HG02938 (cell line): Measurements from ENCODE around the gene YTHDC2.

Experiments
- ATAC-seq: cut with Tn5 transposase; IDR thresholded peaks from one replicate; pipeline ENCODE4 v1.9.1; 2021; ENCODE audit warnings: mild to moderate bottlenecking, moderate library complexity; ENCODE audit not compliant: unreplicated experiment

The YTHDC2 gene

DNA sequence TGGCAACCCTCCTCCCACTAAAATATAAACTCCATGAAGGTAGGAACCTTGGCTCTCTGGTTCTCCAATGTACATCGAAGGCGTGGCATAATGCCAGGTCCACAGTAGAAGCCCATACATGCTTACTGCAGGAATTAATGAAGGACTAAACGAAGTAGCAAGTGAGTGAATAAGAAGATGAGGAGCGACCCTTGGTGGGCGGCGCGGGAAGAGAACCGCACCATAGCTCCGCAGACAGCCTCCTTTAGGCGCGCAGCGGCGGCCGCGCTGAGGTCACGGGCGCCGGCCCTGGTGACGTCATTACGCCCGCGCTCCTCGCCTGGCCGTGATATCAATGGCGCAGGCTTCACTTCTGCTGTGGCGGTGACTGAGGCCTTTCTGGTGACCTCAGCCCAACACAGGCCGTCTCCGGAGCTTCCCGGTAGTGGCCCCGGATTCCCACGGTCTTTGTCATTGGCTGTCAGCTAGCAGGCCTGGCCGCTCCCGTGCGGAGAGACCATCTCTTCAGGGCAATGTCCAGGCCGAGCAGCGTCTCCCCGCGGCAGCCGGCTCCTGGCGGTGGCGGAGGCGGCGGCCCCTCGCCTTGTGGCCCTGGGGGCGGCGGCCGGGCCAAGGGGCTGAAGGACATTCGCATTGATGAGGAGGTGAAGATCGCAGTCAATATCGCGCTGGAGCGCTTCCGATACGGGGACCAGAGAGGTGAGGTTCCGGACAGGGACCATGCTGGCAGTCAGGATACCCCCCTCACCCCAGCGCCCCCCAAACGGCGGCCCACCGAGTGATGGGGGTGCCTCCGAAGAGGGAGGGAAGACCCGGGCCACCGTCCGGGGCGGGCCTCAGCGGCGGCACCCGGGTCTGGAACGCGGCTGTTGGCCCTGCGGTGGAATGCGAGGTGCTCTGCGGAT is at the start of gene YTHDC2:
TSS of gene YTHDC2 (plus strand) at position 311 of the 905 bp plus-strand sequence. CDS start at position 513, 202 bp downstream.
- ATAC-seq, result peak; percentile 98

DNA sequence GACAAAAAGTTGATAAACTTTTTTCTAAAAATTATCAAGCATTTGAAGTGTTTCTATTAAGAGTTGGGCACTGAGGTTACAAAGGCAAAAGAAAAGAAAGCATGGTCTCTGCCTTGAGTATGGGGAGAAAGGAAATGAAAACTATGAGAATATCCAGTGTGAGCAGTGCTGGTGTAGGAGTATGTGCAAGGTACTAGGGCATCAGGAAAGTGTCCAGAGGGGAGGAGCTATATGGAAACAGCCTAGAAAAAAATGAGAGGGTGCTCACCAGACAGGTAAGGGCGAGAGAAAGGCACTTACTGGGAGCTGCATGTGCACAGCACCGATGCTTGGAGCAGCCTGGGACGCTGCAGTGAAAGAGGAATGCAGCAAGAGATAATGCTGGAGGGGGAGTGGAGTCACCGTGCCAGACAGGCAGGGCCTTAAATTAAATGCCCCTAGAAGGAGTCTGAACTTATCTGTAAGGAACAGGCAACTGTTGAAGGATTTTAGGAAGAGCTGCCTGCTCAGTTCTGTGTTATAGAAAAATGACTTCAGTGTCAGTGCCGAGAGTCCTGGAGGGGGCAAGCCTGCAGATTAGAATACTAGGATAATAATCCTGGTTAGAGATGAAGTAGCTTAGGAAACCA is 39.3 kb upstream of the YTHDC2 start:
- ATAC-seq, result no peak

DNA sequence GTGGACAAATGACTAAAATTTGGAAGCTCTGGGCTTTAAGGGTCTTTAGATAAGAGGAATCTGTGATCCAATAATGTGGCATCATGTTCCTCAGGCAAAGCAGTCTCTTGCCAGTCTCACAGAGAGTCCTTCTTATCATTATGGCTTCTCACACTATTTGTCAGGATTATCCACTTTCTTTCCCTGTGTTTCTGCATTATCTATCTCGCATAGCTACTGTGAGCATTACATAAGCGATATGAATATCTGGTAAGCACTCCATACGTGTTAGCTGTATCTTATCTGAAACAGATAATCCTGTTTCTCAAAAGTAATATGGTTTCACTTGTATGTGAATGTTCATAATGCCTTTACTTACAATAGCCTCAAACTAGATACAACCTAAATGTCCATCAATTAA is 34.8 kb upstream of the YTHDC2 start:
- no peak for ATAC-seq

DNA sequence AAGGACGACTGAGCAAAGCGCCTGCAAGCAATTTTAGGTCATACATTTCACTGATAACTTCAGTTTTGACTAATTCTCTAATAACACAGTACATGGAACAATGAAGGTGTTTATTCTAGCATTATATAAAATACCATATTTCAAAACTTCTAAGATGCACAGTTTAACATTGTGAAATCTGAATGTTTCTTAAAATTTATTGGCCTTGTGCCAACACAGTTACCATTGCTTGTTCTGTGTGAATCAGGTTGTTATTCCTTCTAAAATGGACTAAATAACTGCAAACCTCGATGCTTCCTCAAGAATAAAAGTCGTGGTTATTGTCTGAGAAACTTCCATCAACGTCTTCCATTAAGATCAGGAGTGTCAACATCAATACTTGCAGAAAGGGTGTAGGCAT is 33.3 kb upstream of the YTHDC2 start:
- no peak for ATAC-seq

DNA sequence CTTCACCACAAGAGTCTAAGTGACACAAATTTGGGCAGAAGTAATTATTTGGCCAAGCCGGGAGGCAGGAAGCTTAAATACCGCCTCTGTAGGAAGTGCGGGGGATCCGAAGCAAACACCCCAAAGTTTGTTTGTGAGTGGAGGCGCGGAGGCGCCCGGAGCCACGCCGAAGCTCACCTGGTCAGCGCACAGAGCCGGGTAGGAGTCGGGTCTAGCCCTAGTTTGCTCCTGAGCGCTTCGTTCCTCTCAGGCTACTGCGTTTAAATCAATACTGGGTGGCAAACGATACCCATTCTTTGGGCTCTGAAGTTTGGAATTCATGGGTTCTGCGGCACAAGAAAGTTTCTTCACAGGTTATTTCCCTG is 26.1 kb upstream of the YTHDC2 start:
- no peak for ATAC-seq

DNA sequence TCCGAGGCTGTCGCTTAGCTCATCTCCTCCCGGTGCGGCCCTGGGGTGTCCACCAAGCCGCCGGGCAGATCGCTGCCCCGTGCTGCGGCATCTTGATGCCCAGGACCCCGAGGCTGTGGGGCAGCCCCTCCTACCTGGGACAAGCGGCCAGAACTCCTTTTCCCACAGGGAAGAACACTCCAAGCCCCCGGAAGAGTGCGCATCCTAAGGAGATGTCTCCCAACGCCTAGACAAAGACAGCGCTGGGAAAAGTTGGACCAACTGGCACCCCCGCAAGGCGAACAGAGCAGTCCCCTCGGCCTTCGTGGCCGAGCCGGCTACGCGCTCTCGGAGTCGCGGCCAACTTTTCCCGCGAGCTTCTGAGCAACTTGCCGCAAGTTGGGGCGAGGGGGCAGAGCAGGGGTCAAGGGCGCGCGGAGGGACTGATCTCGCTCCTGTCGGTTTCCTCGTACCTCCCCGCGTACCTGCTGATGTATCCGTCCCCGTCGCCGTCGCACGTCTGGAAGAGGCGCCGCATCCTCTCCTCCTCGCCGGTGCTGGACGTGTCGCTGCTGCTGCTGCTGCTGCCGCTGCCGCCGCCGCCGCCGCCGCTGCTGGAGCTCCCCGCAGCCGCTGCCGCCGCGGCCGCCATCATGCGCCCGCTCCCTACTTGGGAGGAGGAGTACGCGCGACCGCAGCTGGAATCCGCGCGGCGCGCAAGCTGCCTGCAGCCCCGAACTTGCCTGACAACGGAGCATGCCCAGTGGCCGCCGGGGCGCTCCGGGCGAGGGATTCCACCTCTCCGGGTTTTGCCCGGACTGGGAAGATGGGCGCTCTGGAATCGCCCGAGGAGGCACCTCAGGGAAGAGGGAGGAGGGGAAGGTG is 25.5 kb upstream of the YTHDC2 start, which contains the start of gene MCC:
TSS of gene MCC (minus strand) at position 673 of the 864 bp plus-strand sequence.
- ATAC-seq, result no peak

DNA sequence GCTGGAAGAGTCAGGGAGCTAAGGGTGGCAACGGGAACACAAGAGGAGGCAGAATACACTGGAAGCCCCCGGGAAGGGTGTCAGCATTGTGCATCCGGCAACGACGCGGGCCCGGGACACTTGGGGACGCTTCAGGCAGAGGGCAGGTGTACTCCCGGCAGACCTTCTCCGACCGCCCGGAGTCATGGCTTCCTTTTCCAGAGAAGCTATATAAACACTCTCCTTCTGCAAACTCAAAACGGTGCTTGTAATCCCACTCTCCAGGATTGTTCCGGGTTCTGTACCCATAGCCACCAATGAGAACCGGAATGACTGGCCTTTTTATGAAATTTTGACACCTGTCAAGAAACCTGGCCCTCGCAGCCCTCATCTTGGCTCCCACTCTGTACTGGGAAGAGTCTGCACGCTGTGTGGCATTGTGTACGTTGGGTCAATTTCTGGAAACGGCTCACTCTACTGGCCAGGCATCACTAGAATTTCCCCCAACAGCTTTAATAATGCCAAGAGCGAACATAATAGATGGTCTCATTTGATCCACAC is 24.8 kb upstream of the YTHDC2 start:
- no peak for ATAC-seq

DNA sequence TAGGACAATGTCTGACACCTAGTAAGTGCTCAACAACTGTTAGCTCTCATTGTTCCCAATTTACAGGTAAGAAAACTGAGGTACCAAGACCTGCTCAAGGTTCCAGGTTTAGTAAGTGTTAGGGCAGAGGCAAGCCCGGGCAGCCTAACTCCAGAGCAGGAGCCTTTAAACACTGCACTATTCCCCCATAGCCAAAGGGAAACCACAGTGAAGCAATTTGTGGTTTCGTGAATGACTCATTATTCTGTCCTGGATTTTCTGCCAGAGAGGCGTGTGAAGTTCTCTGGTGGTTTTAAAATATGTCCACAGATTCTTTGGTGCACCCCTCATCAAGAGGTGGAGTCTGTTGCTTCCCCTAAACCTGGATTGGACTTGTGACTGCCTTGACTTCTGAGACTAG is 24.2 kb upstream of the YTHDC2 start:
- no peak for ATAC-seq

DNA sequence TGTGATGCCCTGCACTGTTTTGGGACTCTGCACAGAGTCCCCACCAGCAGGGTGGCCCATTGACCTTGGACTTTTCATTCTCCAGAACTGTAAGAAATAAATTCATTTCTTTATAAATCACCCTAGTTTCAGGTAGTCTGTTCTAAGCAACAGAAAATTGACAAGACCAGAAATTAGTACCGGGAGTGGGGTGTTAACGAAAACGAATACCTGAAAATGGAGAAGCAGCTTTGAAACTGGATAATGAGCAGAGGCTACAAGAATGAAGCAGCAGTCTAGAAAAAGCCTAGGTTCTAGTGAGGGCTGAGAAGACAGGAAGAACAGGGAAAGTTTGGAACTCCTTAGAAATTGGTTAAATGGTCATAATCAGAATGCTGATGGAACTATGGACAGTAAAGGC is 23.2 kb upstream of the YTHDC2 start:
- ATAC-seq, result no peak

DNA sequence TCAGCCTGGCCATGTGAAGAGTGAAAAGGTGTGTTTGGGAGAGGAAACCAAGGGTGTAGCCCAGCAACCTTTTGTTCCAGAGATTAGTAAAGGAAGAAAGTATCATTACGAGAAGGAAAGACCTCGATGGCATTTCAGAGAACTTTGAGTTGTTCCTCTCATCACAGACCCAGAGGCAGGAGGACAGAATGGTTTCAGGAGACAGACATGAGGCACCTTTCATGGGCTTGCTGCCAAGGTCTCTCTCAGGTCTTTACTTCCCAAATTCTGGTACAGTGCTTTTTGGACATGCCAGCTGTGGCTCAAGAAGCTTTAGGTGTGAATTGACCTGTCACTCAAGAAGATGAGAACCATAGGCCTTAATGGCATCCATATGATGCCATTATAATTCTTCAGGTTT is 22.5 kb upstream of the YTHDC2 start:
- ATAC-seq, result no peak

DNA sequence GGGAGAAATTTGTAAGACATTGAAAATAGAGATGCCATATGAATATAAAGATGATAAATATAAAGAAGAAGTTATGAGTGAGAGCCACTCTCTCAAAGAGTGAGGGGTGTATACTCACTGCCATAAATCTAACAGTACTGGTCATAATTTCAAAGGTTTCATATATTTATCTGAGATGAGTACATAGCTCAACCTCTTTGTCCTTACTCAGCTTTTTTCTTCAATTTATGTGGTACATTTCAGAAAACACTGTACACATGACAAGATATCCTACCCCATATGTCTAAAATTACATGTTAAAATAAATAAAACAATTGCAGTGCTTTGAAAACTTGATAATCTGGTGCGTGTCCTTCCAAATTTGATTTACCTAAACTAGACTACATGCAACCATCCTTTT is 20.0 kb upstream of the YTHDC2 start:
- no peak for ATAC-seq

DNA sequence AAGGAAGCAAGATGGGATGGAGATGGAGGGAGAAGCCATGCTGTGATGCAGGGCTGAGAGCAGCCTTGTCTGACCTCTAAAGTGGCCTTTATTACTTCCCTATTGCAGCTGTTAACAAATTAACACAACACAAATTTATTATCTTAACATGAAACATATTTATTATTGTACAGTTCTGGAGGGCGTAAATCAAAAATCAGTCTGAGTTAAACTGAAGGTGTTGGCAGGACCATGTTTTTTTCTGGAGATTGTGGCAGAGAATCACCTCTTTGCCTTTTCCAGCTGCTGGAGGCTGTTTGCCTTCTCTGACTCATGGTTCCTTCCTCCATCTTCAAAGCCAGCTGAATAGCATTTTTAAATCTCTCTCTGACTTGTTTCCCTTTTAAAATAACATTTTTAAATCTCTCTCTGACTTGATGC is 18.1 kb upstream of the YTHDC2 start:
- ATAC-seq, result no peak

DNA sequence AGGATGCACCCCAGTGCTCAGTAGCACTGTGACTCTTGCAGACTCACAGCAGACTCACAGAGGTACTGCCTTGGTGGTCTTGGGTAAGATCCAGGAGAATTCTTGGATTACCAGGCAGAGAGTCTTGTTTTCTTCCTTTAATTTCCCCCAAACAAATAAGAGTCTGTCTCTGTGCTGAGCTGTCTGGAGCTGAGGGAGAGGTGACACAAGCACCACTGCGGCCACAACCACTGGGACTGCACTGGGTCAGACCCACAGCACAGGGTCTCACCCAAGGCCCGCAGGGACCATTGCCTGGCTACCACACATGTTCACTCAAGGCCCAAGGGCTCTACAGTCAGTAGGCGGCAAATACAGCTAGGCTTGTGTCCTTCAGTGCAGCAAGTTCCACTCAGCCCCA is 11.4 kb upstream of the YTHDC2 start:
- ATAC-seq, result no peak

DNA sequence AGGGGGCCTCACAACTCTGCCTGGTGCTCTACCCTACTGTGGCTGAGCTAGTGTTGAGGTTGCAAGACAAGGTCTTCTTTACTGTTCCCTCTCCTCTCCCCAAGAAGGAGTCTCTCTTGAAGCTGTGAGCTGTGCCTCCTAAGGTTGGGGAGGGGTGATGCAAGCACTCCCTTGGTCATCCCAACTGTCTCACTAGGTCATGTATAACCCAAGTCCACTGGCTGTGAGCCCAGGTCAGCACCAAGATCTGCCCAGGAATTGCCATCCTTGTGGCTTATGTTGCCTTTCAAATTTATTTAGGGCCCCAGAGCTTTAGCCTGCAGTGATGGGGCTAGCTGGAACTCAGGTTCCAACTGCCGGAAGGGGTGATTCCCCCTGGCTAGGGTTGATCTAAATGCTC is 10.3 kb upstream of the YTHDC2 start:
- ATAC-seq, result no peak

DNA sequence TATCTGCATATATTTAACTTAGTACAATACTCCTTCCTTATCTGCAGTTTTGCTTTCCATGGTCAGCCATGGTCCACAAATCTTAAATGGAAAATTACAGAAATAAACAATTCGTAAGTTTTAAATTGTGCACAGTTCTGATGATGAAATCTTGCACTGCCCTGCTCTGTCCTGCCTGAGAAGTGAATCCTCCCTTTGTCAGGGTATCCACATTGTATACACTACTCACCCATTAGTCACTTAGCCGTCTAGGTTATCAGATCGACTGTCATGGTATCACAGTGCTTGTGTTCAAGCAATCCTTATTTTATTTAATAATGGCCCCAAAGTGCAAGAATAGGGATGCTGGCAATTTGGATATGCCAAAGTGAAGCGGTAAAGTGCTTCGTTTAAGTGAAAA is 8.3 kb upstream of the YTHDC2 start:
- ATAC-seq, result no peak

DNA sequence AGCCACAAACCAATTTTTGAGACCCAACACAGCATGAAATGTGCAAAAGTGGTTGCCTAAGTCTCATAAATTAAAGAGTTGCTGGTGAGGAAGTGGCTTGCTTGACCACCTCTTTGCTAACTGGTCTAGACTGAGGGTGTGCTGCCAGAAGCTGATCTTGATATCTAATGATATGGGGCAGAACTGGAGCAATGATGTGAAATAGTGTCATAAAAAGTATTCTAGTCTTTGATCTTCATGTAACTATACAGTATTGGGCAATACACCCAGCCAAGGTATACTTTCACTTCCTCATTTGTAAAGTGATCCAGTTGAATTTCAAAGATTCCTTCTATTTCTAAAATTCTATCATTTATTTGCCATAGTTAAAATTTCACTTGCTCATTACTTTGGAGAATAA is 5.9 kb upstream of the YTHDC2 start:
- no peak for ATAC-seq

DNA sequence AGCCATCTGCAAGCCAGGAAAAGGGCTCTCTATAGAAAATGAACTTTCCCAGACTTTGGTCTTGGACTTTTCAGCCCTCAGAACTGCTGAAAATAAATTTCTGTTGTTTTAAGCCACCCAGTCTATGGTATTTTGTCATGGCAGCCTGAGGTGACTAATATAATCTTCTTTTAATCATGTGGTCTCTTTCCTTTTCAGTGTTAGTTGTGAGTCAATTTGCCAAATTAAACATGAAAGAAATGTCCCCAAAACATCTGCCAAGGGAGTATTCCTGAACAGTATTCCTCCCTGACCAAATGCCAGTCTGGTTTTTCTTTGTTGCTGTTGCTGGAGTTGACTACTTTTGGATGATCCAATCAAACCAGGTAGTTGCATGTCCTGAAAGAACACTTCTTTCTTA is 4.7 kb upstream of the YTHDC2 start:
- ATAC-seq, result no peak

DNA sequence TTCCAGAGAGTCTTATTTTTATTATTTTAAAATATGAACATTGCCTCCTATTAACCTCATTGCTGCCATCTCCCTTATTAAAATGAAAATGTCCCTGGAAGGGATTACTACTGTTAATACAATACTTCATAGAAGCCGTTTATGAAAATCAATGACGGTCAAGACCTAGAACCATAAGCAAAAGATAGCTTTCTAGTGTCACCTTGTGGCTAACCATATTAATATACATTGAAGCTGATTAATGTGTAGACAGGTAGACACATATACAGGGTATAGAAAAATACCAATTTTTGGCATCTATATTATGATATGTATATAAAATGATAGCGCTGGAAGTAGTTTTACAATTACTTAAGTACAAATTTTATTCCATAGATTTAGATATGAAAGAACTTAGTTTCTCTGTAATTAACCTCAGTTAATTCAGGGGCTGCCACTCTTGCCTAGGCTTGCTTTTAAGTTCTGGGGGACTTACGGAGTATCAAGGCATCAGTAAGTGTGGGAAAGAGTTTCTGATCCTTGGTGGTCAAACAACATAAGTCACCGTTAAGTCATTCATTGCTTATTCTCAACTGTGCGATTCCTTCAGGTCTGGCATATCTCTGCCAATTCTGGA is 2.5 kb upstream of the YTHDC2 start:
- no peak for ATAC-seq

DNA sequence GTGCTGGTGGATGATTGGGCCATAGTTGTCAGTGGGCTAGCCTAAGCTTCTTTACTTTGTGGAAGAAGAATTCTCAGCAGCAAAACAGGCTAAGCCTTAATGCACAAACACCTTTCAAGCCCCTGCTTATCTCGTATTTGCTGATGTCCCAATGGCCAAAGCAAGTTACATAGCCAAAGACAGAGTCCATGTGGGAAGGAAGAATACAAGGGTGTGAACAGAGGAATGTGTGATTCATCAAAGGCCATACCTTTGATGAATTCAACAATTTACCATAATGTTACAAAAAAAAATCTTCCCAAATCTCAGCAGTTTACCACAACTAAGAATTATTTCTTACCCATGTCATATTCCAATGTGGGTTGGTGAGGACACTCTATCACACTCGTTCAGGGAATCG is 1.2 kb upstream of the YTHDC2 start:
- no peak for ATAC-seq

DNA sequence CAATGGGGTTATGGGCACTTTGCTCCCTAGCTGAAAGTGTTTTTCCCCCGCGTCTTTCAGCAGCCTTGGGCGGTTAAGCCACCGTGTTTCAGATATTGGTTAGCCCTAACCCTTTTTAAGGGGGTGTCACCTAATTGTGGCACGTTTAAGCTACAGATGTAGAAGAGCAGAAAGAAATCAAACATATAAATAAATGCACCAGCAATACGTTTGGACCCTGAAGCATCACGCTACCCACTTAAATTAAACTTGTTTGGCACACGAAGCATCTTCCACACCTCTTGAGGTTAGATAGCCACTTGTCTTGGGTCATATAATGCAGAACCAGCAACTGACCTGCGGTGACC is 768 bp downstream of the YTHDC2 start:
- ATAC-seq, result no peak

DNA sequence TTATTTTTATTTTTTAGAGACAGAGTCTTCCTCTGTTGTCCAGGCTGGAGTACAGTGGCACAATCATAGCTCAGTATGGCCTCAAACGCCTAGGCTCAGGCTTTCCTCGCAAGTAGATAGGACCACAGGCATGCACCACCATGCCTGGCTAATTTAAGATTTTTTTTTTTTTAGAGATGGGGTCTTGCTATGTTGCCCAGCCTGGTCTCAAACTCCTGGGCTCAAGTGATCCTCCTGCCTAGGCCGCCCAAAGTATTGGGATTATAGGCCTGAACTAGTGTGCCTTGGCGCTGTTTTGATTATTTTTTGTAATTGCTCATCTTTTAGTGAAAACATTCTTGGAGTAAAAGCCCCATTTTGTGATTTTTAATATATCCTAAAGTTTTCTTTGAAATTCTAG is 5.4 kb downstream of the YTHDC2 start:
- ATAC-seq, result no peak
